MM.1S (cell line): ENCODE measurements around the gene HSDL2.

Source experiments
- DNase-seq: peaks from one replicate; pipeline ENCODE4 v3.0.0-alpha.2; 2015
- H2AFZ ChIP-seq: fragments of 300-600 bp; sonication (generic); 2 replicates; pipeline ENCODE4 v1.6.0; 2016; ENCODE audit warnings: antibody characterized with exemption, low read length
- H3F3A ChIP-seq: fragments of 300-600 bp; sonication (generic); 2 replicates; pipeline ENCODE4 v1.6.1; 2016; ENCODE audit warnings: mild to moderate bottlenecking, antibody characterized with exemption, low read length, moderate library complexity, mixed read lengths; ENCODE audit not compliant: insufficient read depth
- H3K27ac ChIP-seq: fragments of 300-600 bp; sonication (generic); 2 replicates; pipeline ENCODE4 v1.5.1; 2016; ENCODE audit warnings: mild to moderate bottlenecking, low read length
- H3K27me3 ChIP-seq: fragments of 300-600 bp; sonication (generic); replicated peaks from 2 replicates; pipeline ENCODE4 v1.6.0; 2016; ENCODE audit warnings: low read length; ENCODE audit not compliant: insufficient read depth
- H3K36me3 ChIP-seq: fragments of 300-600 bp; sonication (generic); replicated peaks from 2 replicates; pipeline ENCODE4 v1.6.1; 2016; ENCODE audit warnings: mild to moderate bottlenecking, low read length, mixed read lengths; ENCODE audit not compliant: insufficient read depth
- H3K4me1 ChIP-seq: fragments of 300-600 bp; sonication (generic); 2 replicates; pipeline ENCODE4 v1.6.1; 2016; ENCODE audit warnings: low read length, mixed read lengths
- H3K4me2 ChIP-seq: fragments of 300-600 bp; sonication (generic); 2 replicates; pipeline ENCODE4 v1.6.0; 2016; ENCODE audit warnings: low read depth, low read length
- H3K4me3 ChIP-seq: fragments of 300-600 bp; sonication (generic); 2 replicates; pipeline ENCODE4 v1.5.1; 2016; ENCODE audit warnings: low read length, mixed read lengths
- H3K79me2 ChIP-seq: fragments of 300-600 bp; sonication (generic); 2 replicates; pipeline ENCODE4 v1.6.1; 2016; ENCODE audit warnings: mixed run types, low read length, mixed read lengths
- H3K9ac ChIP-seq: fragments of 300-600 bp; sonication (generic); 2 replicates; pipeline ENCODE4 v1.6.1; 2016; ENCODE audit warnings: low read length, mixed read lengths
- H3K9me2 ChIP-seq: fragments of 300-600 bp; sonication (generic); replicated peaks from 2 replicates; pipeline ENCODE4 v1.6.1; 2016; ENCODE audit warnings: mild to moderate bottlenecking, low read length, mixed read lengths; ENCODE audit not compliant: insufficient read depth
- H3K9me3 ChIP-seq: fragments of 300-600 bp; sonication (generic); replicated peaks from 2 replicates; pipeline ENCODE4 v1.6.1; 2016; ENCODE audit warnings: mild to moderate bottlenecking, low read length, mixed read lengths; ENCODE audit not compliant: insufficient read depth
- H4K20me1 ChIP-seq: fragments of 300-600 bp; sonication (generic); 2 replicates; pipeline ENCODE4 v1.6.1; 2016; ENCODE audit warnings: mild to moderate bottlenecking, low read length, moderate library complexity, mixed read lengths; ENCODE audit not compliant: insufficient read depth
- CTCF ChIP-seq: fragments of 300-600 bp; sonication (generic); IDR thresholded peaks from 2 replicates; pipeline ENCODE4 v1.5.1; 2016; ENCODE audit warnings: antibody characterized with exemption, low read length, mixed read lengths
- EZH2 ChIP-seq: fragments of 300-600 bp; sonication (generic); optimal IDR thresholded peaks from 2 replicates; pipeline ENCODE3; 2017; ENCODE audit warnings: low read depth, mild to moderate bottlenecking, antibody characterized with exemption, low read length, mixed read lengths
- EZH2phosphoT487 ChIP-seq: fragments of 300-600 bp; sonication (generic); IDR thresholded peaks from 2 replicates; pipeline ENCODE4 v1.6.1; 2018; ENCODE audit warnings: antibody characterized with exemption, low read length

The HSDL2 gene

GRCh38 chr9:112420208-112420607, 40.3 kb downstream of the HSDL2 start:
- TF ChIP-seq EZH2 (no peak), CTCF (no peak), EZH2phosphoT487 (no peak)
- no peak overlapping the region for H3K4me3 ChIP-seq
- H3K27me3 ChIP-seq = no peaks in the 10 kb centered on the region
- no peak overlapping the region for H3K4me2 ChIP-seq
- no peaks in the 10 kb centered on the region for H3K9me3 ChIP-seq
- H2AFZ ChIP-seq = no peak overlapping the region
- H3K9me2 ChIP-seq = no peaks in the 10 kb centered on the region
- H3K4me1 ChIP-seq = no peaks in the 10 kb centered on the region
- no peaks in the 10 kb centered on the region for H3K36me3 ChIP-seq
- H3K9ac ChIP-seq = no peak overlapping the region
- DNase-seq = no peak
- no peaks in the 10 kb centered on the region for H3K79me2 ChIP-seq
- no peaks in the 10 kb centered on the region for H4K20me1 ChIP-seq
- no peaks in the 10 kb centered on the region for H3F3A ChIP-seq
- no peak overlapping the region for H3K27ac ChIP-seq

GRCh38 chr9:112421771-112422222, 41.9 kb downstream of the HSDL2 start:
- Histone ChIP-seq H3K36me3 (no peaks in the 10 kb centered on the region), H2AFZ (no peak overlapping the region), H3K9ac (no peak overlapping the region), H3K79me2 (no peaks in the 10 kb centered on the region), H3K9me3 (no peaks in the 10 kb centered on the region), H3K27me3 (no peaks in the 10 kb centered on the region), H3K9me2 (no peaks in the 10 kb centered on the region), H3K4me3 (no peak overlapping the region), H3K27ac (no peak overlapping the region), H4K20me1 (no peaks in the 10 kb centered on the region), H3K4me1 (no peaks in the 10 kb centered on the region), H3K4me2 (no peak overlapping the region), H3F3A (no peaks in the 10 kb centered on the region)
- no peak for DNase-seq
- TF ChIP-seq CTCF (no peak), EZH2phosphoT487 (no peak), EZH2 (no peak)

- H3K27me3 ChIP-seq = no peaks in the 10 kb centered on the region
Observed at GRCh38 chr9:112422417-112423148, 42.7 kb downstream of the HSDL2 start.

More at GRCh38 chr9:112422417-112423148, 42.7 kb downstream of the HSDL2 start:
- H4K20me1 ChIP-seq = no peaks in the 10 kb centered on the region
- H3K9me2 ChIP-seq = no peaks in the 10 kb centered on the region
- no peaks in the 10 kb centered on the region for H3K4me1 ChIP-seq
- H3K4me2 ChIP-seq = no peak overlapping the region
- no peaks in the 10 kb centered on the region for H3K9me3 ChIP-seq
- no peaks in the 10 kb centered on the region for H3F3A ChIP-seq
- TF ChIP-seq EZH2phosphoT487 = no peak
- TF ChIP-seq EZH2 = no peak
- TF ChIP-seq CTCF = no peak
- no peaks in the 10 kb centered on the region for H3K36me3 ChIP-seq
- no peaks in the 10 kb centered on the region for H3K79me2 ChIP-seq
- H2AFZ ChIP-seq = no peak overlapping the region
- no peak overlapping the region for H3K4me3 ChIP-seq
- H3K9ac ChIP-seq = no peak overlapping the region
- no peak for DNase-seq
- H3K27ac ChIP-seq = no peak overlapping the region
